Activated naive CD8-positive, alpha-beta T cell treated with anti-CD3 and anti-CD28 coated beads, Interleukin-2, amount 10 ng/mL, durations not matched to agents 7 days and 5 days (primary cell): ENCODE measurements around the gene NCAPD3. TPM values are rescaled to one million over a fixed set of nuclear protein-coding genes. Genes with fewer than 3 reads are reported as not detected.
"Not testable (repeated sequence)": the region's sequence is repeated elsewhere in the genome, so short reads cannot be mapped to it uniquely, and the experiment has no call there.

Source experiments
- ATAC-seq: fragments of 150-1000 bp; cut with Tn5 transposase; one replicate; pipeline ENCODE4 v1.10.0; 2021; ENCODE audit warnings: low read depth, moderate library complexity
- POLR2A ChIA-PET: fragments of 350-600 bp; sonication (Branson Sonifier 250); formaldehyde crosslinking; loops from one replicate; lab custom pipeline; 2021; ENCODE audit warnings: antibody characterized with exemption; lab: Charles Lee
- DNase-seq: peaks from one replicate; pipeline ENCODE4 v3.0.0; 2021
- H3K27ac Mint-ChIP-seq: one replicate; pipeline ENCODE4 v1.8.0; 2022; ENCODE audit warnings: mild to moderate bottlenecking, mixed read lengths
- H3K27me3 Mint-ChIP-seq: one replicate; pipeline ENCODE4 v1.8.0; 2022; ENCODE audit warnings: mild to moderate bottlenecking, moderate library complexity, mixed read lengths
- H3K36me3 Mint-ChIP-seq: one replicate; pipeline ENCODE4 v1.8.0; 2021; ENCODE audit warnings: mild to moderate bottlenecking, mixed read lengths
- H3K4me1 Mint-ChIP-seq: one replicate; pipeline ENCODE4 v1.8.0; 2021; ENCODE audit warnings: mixed read lengths
- H3K4me3 Mint-ChIP-seq: one replicate; pipeline ENCODE4 v1.8.0; 2022; ENCODE audit warnings: mild to moderate bottlenecking, moderate library complexity, mixed read lengths
- H3K9me3 Mint-ChIP-seq: one replicate; pipeline ENCODE4 v1.8.0; 2021; ENCODE audit warnings: mixed read lengths
- total RNA-seq, 2 experiments: library from RNA; stranded (reverse); gene quantifications; one replicate each; pipeline ENCODE4 v1.2.3, GENCODE V29; 2021

The NCAPD3 gene
- total RNA-seq, 2 experiments from 2014 or later = 114 to 115 TPM

DNA sequence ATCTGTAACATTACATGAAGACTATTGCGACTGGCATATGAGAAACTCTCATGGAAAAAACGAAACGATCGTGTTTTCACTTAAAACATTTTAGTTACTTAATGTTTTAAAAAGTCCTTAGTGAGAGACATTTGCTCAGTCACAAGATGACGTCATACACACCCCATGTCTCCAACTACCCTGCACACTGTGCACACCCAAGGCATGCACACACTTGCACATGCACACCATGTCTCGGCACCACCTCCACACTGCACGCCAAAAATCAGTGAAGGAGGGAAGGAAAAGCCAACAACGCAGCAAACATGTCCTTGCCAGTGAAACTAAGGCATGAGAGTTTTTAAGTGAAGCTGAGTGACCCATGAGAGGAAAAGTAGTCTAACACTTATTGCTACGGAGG, 18.0 kb downstream of the NCAPD3 start:
- Mint-ChIP-seq H3K27me3 (no peaks in the 10 kb centered on the region), H3K4me3 (no peak overlapping the region), H3K4me1 (peaks cover 3% of the 10 kb centered on the region), H3K36me3 (peaks cover 36% of the 10 kb centered on the region), H3K9me3 (no peaks in the 10 kb centered on the region), H3K27ac (no peak overlapping the region)
- DNase-seq (no peak), ATAC-seq (no peak)
- POLR2A ChIA-PET = interaction anchor here (1.8 kb wide), 1 partner anchor 71 kb away, joined by 5 read pairs; the partner anchor contains the start of gene GLB1L3

DNA sequence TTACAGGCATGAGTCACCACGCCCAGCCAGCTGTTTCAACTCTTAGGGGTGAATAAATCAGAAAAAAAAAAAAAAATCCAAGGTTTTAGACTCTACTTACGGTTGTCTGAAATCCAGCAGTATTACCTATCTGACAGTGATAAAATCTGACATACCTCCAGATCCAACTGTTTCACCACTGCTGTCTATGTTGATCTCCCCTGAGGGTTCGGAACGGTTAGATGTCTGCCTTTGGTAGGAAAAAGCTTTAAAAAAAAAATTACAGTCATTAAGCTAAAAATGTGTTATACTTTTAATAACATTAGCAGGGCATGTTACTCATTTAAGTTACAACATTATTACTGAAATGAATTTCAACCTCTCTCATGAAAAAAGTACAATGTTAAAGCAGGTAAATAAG, 21.1 kb downstream of the NCAPD3 start:
- no peaks in the 10 kb centered on the region for H3K9me3 Mint-ChIP-seq
- peaks cover 42% of the 10 kb centered on the region for H3K36me3 Mint-ChIP-seq
- H3K27me3 Mint-ChIP-seq = no peaks in the 10 kb centered on the region
- peaks cover 3% of the 10 kb centered on the region for H3K4me1 Mint-ChIP-seq
- DNase-seq (no peak), ATAC-seq (no peak)
- no peak overlapping the region for H3K27ac Mint-ChIP-seq
- no peak overlapping the region for H3K4me3 Mint-ChIP-seq
- POLR2A ChIA-PET = no interaction called here

DNA sequence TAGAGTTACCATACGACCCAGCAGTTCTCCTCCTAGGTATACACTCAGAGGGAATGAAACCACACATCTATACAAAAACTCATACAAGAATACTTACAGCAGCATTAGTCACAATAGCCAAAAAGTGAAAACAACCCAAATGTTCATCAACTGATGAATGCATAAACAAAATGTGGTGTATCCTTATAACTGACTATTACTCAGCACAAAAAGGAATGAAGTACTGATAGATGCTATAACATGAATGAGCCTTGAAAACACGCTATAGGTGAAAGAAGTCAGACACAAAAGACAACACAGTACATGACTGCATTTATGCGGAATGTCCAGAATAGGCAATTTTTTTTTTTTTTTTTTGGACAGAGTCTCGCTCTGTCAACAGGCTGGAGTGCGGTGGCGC, 23.1 kb downstream of the NCAPD3 start:
- POLR2A ChIA-PET = interaction anchor here (2.0 kb wide), 1 partner anchor 24 kb away, joined by 5 read pairs; the partner anchor contains the start of genes NCAPD3 and VPS26B
- H3K27ac Mint-ChIP-seq = no peak overlapping the region
- no peaks in the 10 kb centered on the region for H3K27me3 Mint-ChIP-seq
- DNase-seq = no peak
- no peak for ATAC-seq
- no peak overlapping the region for H3K4me3 Mint-ChIP-seq
- no peaks in the 10 kb centered on the region for H3K9me3 Mint-ChIP-seq
- H3K4me1 Mint-ChIP-seq = peaks cover 2% of the 10 kb centered on the region
- peaks cover 39% of the 10 kb centered on the region for H3K36me3 Mint-ChIP-seq

DNA sequence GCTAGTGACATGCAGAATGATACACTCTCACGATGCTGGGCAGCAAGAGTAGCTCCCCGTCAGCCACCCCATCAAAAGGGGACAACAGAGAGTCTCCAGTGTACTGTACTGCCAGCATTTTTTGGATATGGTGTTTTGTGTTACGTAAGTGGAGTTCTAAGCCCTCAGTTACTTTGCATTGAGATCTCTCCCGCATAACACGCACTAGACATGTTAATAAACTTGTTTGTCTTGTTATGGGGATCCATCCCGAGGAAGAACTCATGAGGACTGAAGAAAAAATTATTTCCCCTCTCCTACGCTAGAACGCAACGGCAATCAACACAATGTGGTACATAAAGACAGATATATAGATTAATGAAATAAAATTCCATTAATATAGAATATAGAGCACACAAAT, 24.2 kb downstream of the NCAPD3 start:
- POLR2A ChIA-PET = interaction anchor here (2.0 kb wide), 1 partner anchor 25 kb away, joined by 5 read pairs; the partner anchor contains the start of genes NCAPD3 and VPS26B
- ATAC-seq (no peak), DNase-seq (no peak)
- Mint-ChIP-seq H3K27me3 (no peaks in the 10 kb centered on the region), H3K36me3 (peaks cover 32% of the 10 kb centered on the region), H3K9me3 (no peaks in the 10 kb centered on the region), H3K4me3 (no peak overlapping the region), H3K4me1 (peaks cover 2% of the 10 kb centered on the region), H3K27ac (no peak overlapping the region)

DNA sequence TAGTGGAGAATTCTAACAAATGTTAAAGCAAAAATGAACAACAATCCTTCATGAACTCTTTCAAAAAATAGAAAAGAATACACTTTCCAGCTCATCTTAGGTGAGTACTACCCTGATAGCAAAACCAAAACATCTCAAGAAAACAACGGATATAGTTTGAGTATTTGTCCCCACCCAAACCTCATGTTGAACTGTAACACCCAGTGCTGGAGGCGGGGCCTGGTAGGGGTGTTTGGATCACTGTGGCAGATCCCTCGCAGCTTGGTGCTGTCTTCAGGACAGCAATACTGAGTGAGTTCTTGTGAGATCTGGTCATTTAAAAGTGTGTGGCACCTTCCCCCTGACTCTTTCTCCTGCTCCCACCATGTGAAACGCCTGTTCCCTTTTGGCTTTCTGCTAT, 27.0 kb downstream of the NCAPD3 start:
- Mint-ChIP-seq H3K27ac (no peak overlapping the region), H3K4me3 (no peak overlapping the region)
- POLR2A ChIA-PET = interaction anchor here (1.1 kb wide), 1 partner anchor 12 kb away, joined by 3 read pairs; no protein-coding TSS in a partner anchor

DNA sequence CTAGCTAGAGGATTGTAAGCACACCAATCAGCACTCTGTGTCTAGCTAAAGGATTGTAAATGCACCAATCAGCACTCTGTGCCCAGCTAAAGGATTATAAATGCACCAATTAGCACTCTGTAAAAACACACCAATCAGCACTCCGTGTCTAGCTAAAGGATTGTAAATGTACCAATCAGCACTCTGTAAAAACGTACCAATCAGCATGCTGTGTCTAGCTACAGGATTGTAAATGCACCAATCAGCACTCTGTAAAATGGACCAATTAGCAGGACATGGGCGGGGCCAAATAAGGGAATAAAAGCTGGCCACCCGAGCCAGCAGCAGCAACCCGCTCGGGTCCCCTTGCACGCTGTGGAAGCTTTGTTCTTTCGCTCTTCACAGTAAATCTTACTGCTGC, 35.7 kb downstream of the NCAPD3 start:
- ATAC-seq, H3K9me3 Mint-ChIP-seq, H3K4me1 Mint-ChIP-seq, H3K27ac Mint-ChIP-seq, DNase-seq, H3K4me3 Mint-ChIP-seq, POLR2A ChIA-PET, H3K27me3 Mint-ChIP-seq: not testable (repeated sequence)
- peaks cover 67% of the 10 kb centered on the region for H3K36me3 Mint-ChIP-seq

More for the DNA sequence above, 27.0 kb downstream of the NCAPD3 start:
- no peak for ATAC-seq
- no peaks in the 10 kb centered on the region for H3K9me3 Mint-ChIP-seq
- H3K36me3 Mint-ChIP-seq = peaks cover 40% of the 10 kb centered on the region
- H3K4me1 Mint-ChIP-seq = peaks cover 2% of the 10 kb centered on the region
- DNase-seq = no peak
- H3K27me3 Mint-ChIP-seq = no peaks in the 10 kb centered on the region

DNA sequence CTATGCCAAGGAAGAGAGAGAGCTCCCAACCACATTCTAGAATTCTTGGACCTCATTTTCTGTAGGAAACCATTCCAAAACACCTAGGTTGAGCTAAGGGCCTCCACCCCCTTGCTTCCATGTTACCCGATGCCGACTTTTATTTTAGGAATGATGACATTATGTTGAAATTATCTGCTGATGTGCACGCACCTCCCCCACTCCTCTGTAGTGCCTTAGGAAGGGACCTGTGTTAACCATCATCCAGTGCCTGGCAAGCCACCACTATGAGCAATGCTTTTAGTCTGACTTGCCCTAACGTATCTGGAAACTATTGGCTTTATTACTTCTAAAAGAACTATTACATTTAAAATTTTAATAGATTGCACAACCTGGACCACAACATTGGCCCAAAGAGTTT, 42.1 kb downstream of the NCAPD3 start:
- no peaks in the 10 kb centered on the region for H3K9me3 Mint-ChIP-seq
- no peaks in the 10 kb centered on the region for H3K27me3 Mint-ChIP-seq
- ATAC-seq (no peak), DNase-seq (no peak)
- H3K27ac Mint-ChIP-seq = no peak overlapping the region
- H3K4me3 Mint-ChIP-seq = no peak overlapping the region
- H3K4me1 Mint-ChIP-seq = no peaks in the 10 kb centered on the region
- H3K36me3 Mint-ChIP-seq = peaks cover 26% of the 10 kb centered on the region
- POLR2A ChIA-PET = no interaction called here

DNA sequence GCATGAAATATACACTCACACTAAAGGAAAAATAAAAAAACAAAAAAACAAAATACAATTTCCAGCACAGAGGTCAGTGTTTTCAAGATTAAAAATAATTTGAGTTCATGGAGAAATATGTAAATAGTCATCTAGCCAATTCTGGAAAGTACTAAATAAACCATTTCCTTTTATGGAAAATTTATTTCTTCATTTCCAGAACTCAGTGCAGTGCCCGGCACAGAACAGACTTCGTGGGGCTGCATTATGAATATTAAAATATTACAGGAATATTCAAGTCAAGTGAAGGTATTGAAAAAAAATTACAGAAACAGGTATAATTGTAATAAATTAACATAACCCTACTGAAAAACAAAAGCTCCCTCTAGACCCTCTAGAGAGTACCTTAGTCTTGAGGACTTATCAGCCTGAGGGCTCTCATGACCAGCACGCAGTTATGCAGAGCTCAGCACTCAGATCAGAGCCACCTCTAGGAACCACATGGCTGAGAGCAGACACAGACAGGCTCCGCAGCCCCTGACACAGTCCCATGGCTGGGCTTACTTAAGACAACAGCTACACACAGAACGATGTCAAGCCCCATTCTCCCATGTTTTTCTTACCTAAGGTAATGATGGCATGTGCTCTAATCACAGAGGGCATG, 45.6 kb downstream of the NCAPD3 start:
- DNase-seq (no peak), ATAC-seq (no peak)
- no peak overlapping the region for H3K4me3 Mint-ChIP-seq
- H3K36me3 Mint-ChIP-seq = peaks cover 20% of the 10 kb centered on the region
- H3K27ac Mint-ChIP-seq = no peak overlapping the region
- POLR2A ChIA-PET = no interaction called here
- no peaks in the 10 kb centered on the region for H3K9me3 Mint-ChIP-seq
- H3K27me3 Mint-ChIP-seq = no peaks in the 10 kb centered on the region
- H3K4me1 Mint-ChIP-seq = no peaks in the 10 kb centered on the region

DNA sequence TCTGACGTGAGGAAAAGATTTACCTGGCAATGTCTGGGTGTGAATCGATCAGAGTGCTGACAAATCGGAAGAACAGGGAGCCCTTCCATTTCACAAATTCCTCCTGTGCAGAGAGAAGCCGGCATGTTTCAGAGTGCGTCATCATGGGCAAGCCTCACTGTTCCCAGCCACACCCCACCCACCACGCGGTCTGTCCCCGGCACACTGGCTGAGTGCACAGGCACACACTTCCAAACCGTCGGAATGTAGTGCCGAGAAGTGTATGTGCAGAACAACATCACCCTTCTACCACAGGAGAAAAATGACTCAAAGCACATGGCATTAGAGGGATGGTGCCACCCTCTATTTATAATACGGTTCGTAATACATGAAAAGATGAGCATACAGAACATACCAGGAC, 47.5 kb downstream of the NCAPD3 start:
- ATAC-seq (no peak), DNase-seq (no peak)
- H3K27me3 Mint-ChIP-seq = no peaks in the 10 kb centered on the region
- H3K9me3 Mint-ChIP-seq = no peaks in the 10 kb centered on the region
- POLR2A ChIA-PET = no interaction called here
- H3K27ac Mint-ChIP-seq = no peak overlapping the region
- H3K4me1 Mint-ChIP-seq = no peaks in the 10 kb centered on the region
- no peak overlapping the region for H3K4me3 Mint-ChIP-seq
- peaks cover 25% of the 10 kb centered on the region for H3K36me3 Mint-ChIP-seq

DNA sequence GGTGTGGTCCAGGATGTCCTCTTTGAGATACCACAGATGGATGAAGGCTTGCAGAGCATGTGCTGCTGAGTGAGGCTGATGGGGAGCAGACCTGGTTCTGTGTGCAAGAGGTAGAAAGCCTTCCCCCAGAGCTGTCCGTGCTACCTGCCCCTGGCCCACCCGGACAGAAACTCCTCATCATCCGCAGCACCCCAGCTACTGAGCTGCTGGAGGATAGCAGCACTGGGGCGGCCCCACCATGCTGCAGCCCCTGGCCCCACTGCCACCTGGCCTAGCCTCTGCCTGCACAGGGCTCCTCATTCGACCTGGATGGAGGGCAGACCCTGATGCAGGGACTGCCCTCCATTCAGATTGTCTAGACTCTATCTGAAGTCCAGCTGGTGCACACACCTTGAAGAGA, 50.5 kb downstream of the NCAPD3 start:
- Mint-ChIP-seq H3K27me3 (no peaks in the 10 kb centered on the region), H3K4me3 (no peak overlapping the region), H3K36me3 (peaks cover 31% of the 10 kb centered on the region), H3K27ac (no peak overlapping the region), H3K9me3 (no peaks in the 10 kb centered on the region), H3K4me1 (no peaks in the 10 kb centered on the region)
- ATAC-seq (no peak), DNase-seq (no peak)
- POLR2A ChIA-PET = interaction anchor here (0.7 kb wide), 1 partner anchor 9 kb away, joined by 3 read pairs; no protein-coding TSS in a partner anchor

DNA sequence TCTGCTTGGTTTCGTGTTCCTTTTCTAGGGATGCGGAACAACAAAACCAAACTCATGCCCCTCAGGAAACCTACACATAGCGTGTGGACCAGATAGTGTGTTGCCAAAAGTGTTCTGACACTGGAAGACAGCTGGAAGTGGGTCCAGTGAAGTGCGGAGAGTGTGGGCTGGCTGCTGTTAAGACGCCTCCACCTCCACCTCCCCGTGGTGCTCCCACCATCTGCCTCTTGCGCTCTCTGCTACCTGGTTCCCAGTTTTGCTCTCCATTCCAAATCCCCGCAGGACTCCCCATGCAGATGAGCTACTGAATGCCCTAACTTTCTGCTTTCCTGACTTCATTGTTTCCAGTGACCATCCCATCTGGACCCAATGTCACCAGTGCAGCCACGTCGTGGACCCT, 51.8 kb downstream of the NCAPD3 start:
- POLR2A ChIA-PET = no interaction called here
- H3K27ac Mint-ChIP-seq = no peak overlapping the region
- no peak overlapping the region for H3K4me3 Mint-ChIP-seq
- peaks cover 39% of the 10 kb centered on the region for H3K36me3 Mint-ChIP-seq
- H3K9me3 Mint-ChIP-seq = no peaks in the 10 kb centered on the region
- H3K27me3 Mint-ChIP-seq = no peaks in the 10 kb centered on the region
- ATAC-seq (no peak), DNase-seq (no peak)
- H3K4me1 Mint-ChIP-seq = no peaks in the 10 kb centered on the region

DNA sequence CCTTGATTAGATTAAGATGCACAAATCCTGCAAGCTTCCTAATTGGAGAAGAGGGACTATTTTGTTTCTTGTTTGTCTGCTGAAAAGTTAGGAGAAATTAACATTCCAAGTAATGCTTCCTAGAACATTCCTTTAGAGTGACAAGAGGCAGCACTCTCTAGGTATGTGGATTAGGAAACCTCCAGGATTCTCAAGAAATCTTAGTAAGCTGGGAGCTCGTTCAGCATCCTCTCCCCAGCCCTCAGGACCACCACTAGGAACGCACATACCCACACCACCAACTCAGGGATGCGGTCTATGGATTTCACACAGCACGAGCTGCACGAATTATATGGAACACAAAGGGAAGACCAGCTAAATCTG, 52.9 kb downstream of the NCAPD3 start:
- Mint-ChIP-seq H3K4me3 (no peak overlapping the region), H3K4me1 (no peaks in the 10 kb centered on the region), H3K36me3 (peaks cover 38% of the 10 kb centered on the region), H3K9me3 (no peaks in the 10 kb centered on the region), H3K27ac (no peak overlapping the region), H3K27me3 (no peaks in the 10 kb centered on the region)
- ATAC-seq = no peak
- POLR2A ChIA-PET = no interaction called here
- no peak for DNase-seq

DNA sequence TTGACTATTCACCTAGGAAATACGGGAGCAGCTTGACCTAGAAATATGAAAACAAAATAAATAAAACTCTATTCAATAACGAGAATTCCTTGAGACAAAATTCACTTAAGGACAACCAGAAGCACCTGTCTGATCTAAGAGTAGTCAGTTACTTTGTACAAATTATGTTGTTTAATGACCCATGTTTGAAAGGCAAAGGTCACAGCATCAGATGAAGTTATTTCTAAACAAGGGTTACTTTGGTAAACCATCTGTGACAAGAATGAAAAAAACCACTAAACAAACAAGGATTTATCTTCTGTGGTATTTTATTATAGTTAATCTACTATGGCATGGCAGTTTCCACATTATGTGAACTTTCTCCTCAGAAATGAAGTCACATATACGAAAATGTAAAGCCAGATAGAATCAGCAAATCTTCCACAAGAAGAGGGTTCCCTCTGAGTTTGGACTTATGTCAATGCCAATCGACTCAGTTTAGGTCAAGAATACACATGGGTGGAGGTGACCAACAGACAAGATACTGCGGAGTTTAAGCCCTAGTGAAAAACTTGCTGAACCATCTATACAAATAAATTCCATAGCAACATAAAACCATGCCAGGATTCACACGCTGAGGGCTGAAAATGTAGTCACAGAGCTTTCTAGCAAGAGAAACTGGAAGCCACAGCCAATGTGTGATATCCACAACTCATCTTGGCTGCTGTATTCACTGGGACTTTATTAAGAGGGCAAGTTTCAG, 53.4 kb downstream of the NCAPD3 start:
- H3K27ac Mint-ChIP-seq = no peak overlapping the region
- POLR2A ChIA-PET = no interaction called here
- peaks cover 1% of the 10 kb centered on the region for H3K4me1 Mint-ChIP-seq
- no peak for DNase-seq
- H3K27me3 Mint-ChIP-seq = no peaks in the 10 kb centered on the region
- no peaks in the 10 kb centered on the region for H3K9me3 Mint-ChIP-seq
- peaks cover 39% of the 10 kb centered on the region for H3K36me3 Mint-ChIP-seq
- no peak overlapping the region for H3K4me3 Mint-ChIP-seq
- ATAC-seq = no peak
